MM.1S (cell line): ENCODE data around the gene XPR1.

Experiments
- DNase-seq: peaks from one replicate; pipeline ENCODE4 v3.0.0-alpha.2; 2015
- H2AFZ ChIP-seq: fragments of 300-600 bp; sonication (generic); 2 replicates; pipeline ENCODE4 v1.6.0; 2016; ENCODE audit warnings: antibody characterized with exemption, low read length
- H3F3A ChIP-seq: fragments of 300-600 bp; sonication (generic); 2 replicates; pipeline ENCODE4 v1.6.1; 2016; ENCODE audit warnings: mild to moderate bottlenecking, antibody characterized with exemption, low read length, moderate library complexity, mixed read lengths; ENCODE audit not compliant: insufficient read depth
- H3K27ac ChIP-seq: fragments of 300-600 bp; sonication (generic); 2 replicates; pipeline ENCODE4 v1.5.1; 2016; ENCODE audit warnings: mild to moderate bottlenecking, low read length
- H3K27me3 ChIP-seq: fragments of 300-600 bp; sonication (generic); replicated peaks from 2 replicates; pipeline ENCODE4 v1.6.0; 2016; ENCODE audit warnings: low read length; ENCODE audit not compliant: insufficient read depth
- H3K36me3 ChIP-seq: fragments of 300-600 bp; sonication (generic); replicated peaks from 2 replicates; pipeline ENCODE4 v1.6.1; 2016; ENCODE audit warnings: mild to moderate bottlenecking, low read length, mixed read lengths; ENCODE audit not compliant: insufficient read depth
- H3K4me1 ChIP-seq: fragments of 300-600 bp; sonication (generic); 2 replicates; pipeline ENCODE4 v1.6.1; 2016; ENCODE audit warnings: low read length, mixed read lengths
- H3K4me2 ChIP-seq: fragments of 300-600 bp; sonication (generic); 2 replicates; pipeline ENCODE4 v1.6.0; 2016; ENCODE audit warnings: low read depth, low read length
- H3K4me3 ChIP-seq: fragments of 300-600 bp; sonication (generic); 2 replicates; pipeline ENCODE4 v1.5.1; 2016; ENCODE audit warnings: low read length, mixed read lengths
- H3K79me2 ChIP-seq: fragments of 300-600 bp; sonication (generic); 2 replicates; pipeline ENCODE4 v1.6.1; 2016; ENCODE audit warnings: mixed run types, low read length, mixed read lengths
- H3K9ac ChIP-seq: fragments of 300-600 bp; sonication (generic); 2 replicates; pipeline ENCODE4 v1.6.1; 2016; ENCODE audit warnings: low read length, mixed read lengths
- H3K9me2 ChIP-seq: fragments of 300-600 bp; sonication (generic); replicated peaks from 2 replicates; pipeline ENCODE4 v1.6.1; 2016; ENCODE audit warnings: mild to moderate bottlenecking, low read length, mixed read lengths; ENCODE audit not compliant: insufficient read depth
- H3K9me3 ChIP-seq: fragments of 300-600 bp; sonication (generic); replicated peaks from 2 replicates; pipeline ENCODE4 v1.6.1; 2016; ENCODE audit warnings: mild to moderate bottlenecking, low read length, mixed read lengths; ENCODE audit not compliant: insufficient read depth
- H4K20me1 ChIP-seq: fragments of 300-600 bp; sonication (generic); 2 replicates; pipeline ENCODE4 v1.6.1; 2016; ENCODE audit warnings: mild to moderate bottlenecking, low read length, moderate library complexity, mixed read lengths; ENCODE audit not compliant: insufficient read depth
- CTCF ChIP-seq: fragments of 300-600 bp; sonication (generic); IDR thresholded peaks from 2 replicates; pipeline ENCODE4 v1.5.1; 2016; ENCODE audit warnings: antibody characterized with exemption, low read length, mixed read lengths
- EZH2 ChIP-seq: fragments of 300-600 bp; sonication (generic); optimal IDR thresholded peaks from 2 replicates; pipeline ENCODE3; 2017; ENCODE audit warnings: low read depth, mild to moderate bottlenecking, antibody characterized with exemption, low read length, mixed read lengths
- EZH2phosphoT487 ChIP-seq: fragments of 300-600 bp; sonication (generic); IDR thresholded peaks from 2 replicates; pipeline ENCODE4 v1.6.1; 2018; ENCODE audit warnings: antibody characterized with exemption, low read length

Gene XPR1

GRCh38 chr1:180921386-180921785 is 289.6 kb downstream of the XPR1 start:
- Histone ChIP-seq H3K9me2 (no peaks in the 10 kb centered on the region), H3F3A (no peaks in the 10 kb centered on the region), H3K27me3 (no peaks in the 10 kb centered on the region), H3K4me2 (no peak overlapping the region), H2AFZ (no peak overlapping the region), H3K4me1 (peaks cover 5% of the 10 kb centered on the region; the same call in 1 of the 2 replicates), H3K36me3 (no peaks in the 10 kb centered on the region), H3K4me3 (no peak overlapping the region), H3K9ac (no peak overlapping the region), H3K9me3 (no peaks in the 10 kb centered on the region), H3K27ac (no peak overlapping the region), H3K79me2 (no peaks in the 10 kb centered on the region), H4K20me1 (no peaks in the 10 kb centered on the region)
- DNase-seq, result no peak
- TF ChIP-seq CTCF (no peak), EZH2phosphoT487 (no peak), EZH2 (no peak)

DNA sequence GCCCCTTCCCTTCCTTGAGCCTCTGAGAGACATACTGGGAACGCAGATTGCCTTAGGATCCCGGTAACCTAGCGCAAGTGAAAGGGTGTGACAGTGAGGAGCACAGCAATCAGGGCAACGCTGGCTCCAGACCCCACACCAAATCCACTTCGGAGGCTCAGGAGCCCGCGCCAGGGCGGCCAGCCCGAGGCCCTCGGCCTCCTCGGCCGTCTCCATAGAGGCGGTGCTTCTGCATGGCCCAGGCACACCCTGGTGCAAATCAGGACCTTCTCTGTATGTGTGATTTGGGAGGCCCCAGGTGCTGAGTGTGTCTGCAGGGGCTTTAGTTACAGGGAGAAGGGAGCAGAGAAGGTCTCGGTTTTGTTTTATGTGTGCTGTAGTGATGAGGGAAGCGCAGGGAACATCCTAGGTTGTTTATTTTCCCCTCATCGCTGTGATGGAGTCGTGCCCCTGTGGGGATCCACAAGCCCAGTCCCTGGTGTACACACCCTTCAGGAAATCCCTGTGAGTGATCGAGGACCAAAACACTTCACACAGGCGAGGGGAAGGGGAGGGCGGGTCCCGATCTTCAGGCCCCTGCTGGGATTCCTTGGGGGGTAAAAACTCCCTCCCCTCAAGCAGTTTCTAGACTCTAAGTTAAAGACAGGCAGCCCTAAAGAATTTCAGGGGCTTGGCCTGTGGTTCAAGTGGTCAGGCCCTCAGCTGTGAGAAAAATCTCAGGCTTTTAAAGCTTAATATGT is 290.2 kb downstream of the XPR1 start:
- Histone ChIP-seq H2AFZ (no peak overlapping the region), H4K20me1 (no peaks in the 10 kb centered on the region), H3K36me3 (no peaks in the 10 kb centered on the region), H3K27me3 (no peaks in the 10 kb centered on the region), H3K27ac (no peak overlapping the region), H3K9me3 (no peaks in the 10 kb centered on the region), H3K79me2 (no peaks in the 10 kb centered on the region), H3F3A (no peaks in the 10 kb centered on the region), H3K4me3 (no peak overlapping the region), H3K4me2 (no peak overlapping the region), H3K9me2 (no peaks in the 10 kb centered on the region), H3K4me1 (peaks cover 5% of the 10 kb centered on the region; the same call in 1 of the 2 replicates), H3K9ac (no peak overlapping the region)
- TF ChIP-seq EZH2phosphoT487 (no peak), EZH2 (no peak), CTCF (no peak)
- DNase-seq, result no peak

GRCh38 chr1:180922631-180923015 is 290.8 kb downstream of the XPR1 start:
- Histone ChIP-seq H3K4me2 (no peak overlapping the region), H3K4me3 (no peak overlapping the region), H3K79me2 (no peaks in the 10 kb centered on the region), H3K9me2 (no peaks in the 10 kb centered on the region), H3K9me3 (no peaks in the 10 kb centered on the region), H3K36me3 (no peaks in the 10 kb centered on the region), H4K20me1 (no peaks in the 10 kb centered on the region), H3K27ac (no peak overlapping the region), H3F3A (no peaks in the 10 kb centered on the region), H3K4me1 (peaks cover 5% of the 10 kb centered on the region; the same call in 1 of the 2 replicates), H3K9ac (no peak overlapping the region), H2AFZ (no peak overlapping the region), H3K27me3 (no peaks in the 10 kb centered on the region)
- no peak for TF ChIP-seq EZH2
- TF ChIP-seq EZH2phosphoT487, result no peak
- no peak for TF ChIP-seq CTCF
- DNase-seq, result no peak
